Measurements from ENCODE around the gene ANKRD11.
"Not testable (repeated sequence)": the region's sequence is repeated elsewhere in the genome, so short reads cannot be mapped to it uniquely, and the experiment has no call there.

The ANKRD11 gene

GRCh38 chr16:89431158-89431584, 59.2 kb downstream of the ANKRD11 start:
- no peak for DNase-seq (ENCODE audit: low read depth in 2 of 2)

- DNase-seq (ENCODE audit: low read depth in 2 of 2), result no peak
Observed at GRCh38 chr16:89430436-89431157, 59.8 kb downstream of the ANKRD11 start.

GRCh38 chr16:89428605-89429004, 61.8 kb downstream of the ANKRD11 start:
- DNase-seq (ENCODE audit: low read depth in 2 of 2), result not testable (repeated sequence)

GRCh38 chr16:89426736-89427530, 63.4 kb downstream of the ANKRD11 start:
- no peak for DNase-seq (ENCODE audit: low read depth in 2 of 2)

GRCh38 chr16:89425523-89425922, 64.8 kb downstream of the ANKRD11 start:
- DNase-seq (ENCODE audit: low read depth in 2 of 2), result no peak

GRCh38 chr16:89423681-89424260, 66.6 kb downstream of the ANKRD11 start:
- DNase-seq (ENCODE audit: low read depth in 2 of 2), result no peak

- peak; percentile 54 to 60 for DNase-seq (ENCODE audit: low read depth in 2 of 2)
Observed at GRCh38 chr16:89422905-89423630, 67.3 kb downstream of the ANKRD11 start.

GRCh38 chr16:89422527-89422904, 67.8 kb downstream of the ANKRD11 start:
- DNase-seq (ENCODE audit: low read depth in 2 of 2), result peak in 1 of 2 donors; percentile 34

- DNase-seq (ENCODE audit: low read depth in 2 of 2), result not testable (repeated sequence)
Observed at GRCh38 chr16:89421300-89421699, 69.1 kb downstream of the ANKRD11 start.

- DNase-seq (ENCODE audit: low read depth in 2 of 2), result no peak
Observed at GRCh38 chr16:89420204-89420603, 70.2 kb downstream of the ANKRD11 start.

GRCh38 chr16:89418352-89418751, 72.0 kb downstream of the ANKRD11 start:
- no peak for DNase-seq (ENCODE audit: low read depth in 2 of 2)

- DNase-seq (ENCODE audit: low read depth in 2 of 2), result no peak
Observed at GRCh38 chr16:89417352-89417751, 73.0 kb downstream of the ANKRD11 start.

GRCh38 chr16:89413811-89414585, 76.4 kb downstream of the ANKRD11 start:
- DNase-seq (ENCODE audit: low read depth in 2 of 2), result no peak

- no peak for DNase-seq (ENCODE audit: low read depth in 2 of 2)
Observed at GRCh38 chr16:89412811-89413210, 77.5 kb downstream of the ANKRD11 start.

- no peak for DNase-seq (ENCODE audit: low read depth in 2 of 2)
Observed at GRCh38 chr16:89411335-89411850, 79.0 kb downstream of the ANKRD11 start.

GRCh38 chr16:89410794-89411309, 79.5 kb downstream of the ANKRD11 start:
- DNase-seq (ENCODE audit: low read depth in 2 of 2), result no peak

GRCh38 chr16:89410322-89410721, 80.0 kb downstream of the ANKRD11 start:
- DNase-seq (ENCODE audit: low read depth in 2 of 2), result no peak

- DNase-seq (ENCODE audit: low read depth in 2 of 2), result peak; percentile 51 to 56
Observed at GRCh38 chr16:89409161-89409711, 81.1 kb downstream of the ANKRD11 start.

GRCh38 chr16:89408315-89408714, 82.0 kb downstream of the ANKRD11 start:
- no peak for DNase-seq (ENCODE audit: low read depth in 2 of 2)

- DNase-seq (ENCODE audit: low read depth in 2 of 2), result no peak
Observed at GRCh38 chr16:89407925-89408300, 82.4 kb downstream of the ANKRD11 start.
